GM18873 (cell line): ENCODE data around the gene RTCA.
"Not testable (repeated sequence)": the region's sequence is repeated elsewhere in the genome, so short reads cannot be mapped to it uniquely, and the experiment has no call there.

ENCODE experiments used
- ATAC-seq: cut with Tn5 transposase; IDR thresholded peaks from one replicate; pipeline ENCODE4 v1.9.1; 2021; ENCODE audit warnings: mild to moderate bottlenecking, moderate library complexity, moderate number of reproducible peaks; ENCODE audit not compliant: unreplicated experiment, low FRiP score

RTCA gene

GRCh38 chr1:100304921-100305320, 38.9 kb downstream of the RTCA start:
- no peak for ATAC-seq

GRCh38 chr1:100305954-100306353, 39.9 kb downstream of the RTCA start:
- ATAC-seq = no peak

DNA sequence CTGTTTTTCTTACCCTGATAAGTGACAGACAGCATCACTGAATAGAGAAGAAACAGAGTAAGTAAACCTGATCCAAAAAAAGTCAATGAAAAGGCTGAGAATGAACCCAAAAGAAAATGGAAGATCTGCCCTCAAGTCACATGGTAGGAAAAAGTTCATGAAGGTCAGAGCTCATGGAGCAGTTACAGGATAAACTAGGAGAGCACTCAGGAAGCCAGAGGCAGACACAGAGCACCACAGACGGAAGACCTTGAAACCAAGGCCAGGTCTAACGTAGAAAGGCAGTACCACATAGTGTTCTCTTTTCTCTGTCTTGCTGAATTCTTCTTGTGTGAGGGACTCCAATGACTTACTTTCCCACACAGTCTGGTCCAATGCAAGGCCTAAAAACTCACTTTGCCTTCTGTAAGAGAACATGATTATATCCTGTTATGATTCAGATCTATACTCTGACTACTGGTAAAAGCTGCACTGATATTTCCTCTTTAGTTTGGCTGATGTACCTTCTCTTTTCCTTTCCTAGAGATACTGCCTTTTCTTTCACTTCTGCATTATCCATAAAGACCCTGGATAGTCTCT, 40.8 kb downstream of the RTCA start:
- ATAC-seq = no peak

GRCh38 chr1:100308777-100309176, 42.8 kb downstream of the RTCA start:
- no peak for ATAC-seq

GRCh38 chr1:100309863-100310262, 43.8 kb downstream of the RTCA start:
- ATAC-seq = no peak

DNA sequence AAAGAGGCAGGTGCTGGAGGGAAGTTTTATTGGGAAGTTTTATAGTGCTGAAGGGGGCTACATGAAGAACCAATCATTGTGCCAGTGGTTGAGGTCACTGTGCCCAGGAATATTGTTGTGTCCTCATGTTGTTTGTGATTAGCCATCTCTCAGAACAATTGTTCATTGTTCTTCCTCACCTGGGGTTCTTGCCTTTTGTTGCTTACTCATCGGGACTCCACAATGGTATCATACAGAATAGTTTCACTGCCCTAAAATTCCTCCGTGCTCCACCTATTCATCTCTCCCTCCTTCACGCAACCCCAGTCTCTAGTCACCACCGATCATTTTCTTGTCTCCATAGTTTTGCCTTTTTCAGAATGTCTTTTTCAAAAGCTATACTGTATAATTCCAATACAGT, 47.4 kb downstream of the RTCA start:
- no peak for ATAC-seq

GRCh38 chr1:100316622-100317021, 50.6 kb downstream of the RTCA start:
- ATAC-seq = no peak

DNA sequence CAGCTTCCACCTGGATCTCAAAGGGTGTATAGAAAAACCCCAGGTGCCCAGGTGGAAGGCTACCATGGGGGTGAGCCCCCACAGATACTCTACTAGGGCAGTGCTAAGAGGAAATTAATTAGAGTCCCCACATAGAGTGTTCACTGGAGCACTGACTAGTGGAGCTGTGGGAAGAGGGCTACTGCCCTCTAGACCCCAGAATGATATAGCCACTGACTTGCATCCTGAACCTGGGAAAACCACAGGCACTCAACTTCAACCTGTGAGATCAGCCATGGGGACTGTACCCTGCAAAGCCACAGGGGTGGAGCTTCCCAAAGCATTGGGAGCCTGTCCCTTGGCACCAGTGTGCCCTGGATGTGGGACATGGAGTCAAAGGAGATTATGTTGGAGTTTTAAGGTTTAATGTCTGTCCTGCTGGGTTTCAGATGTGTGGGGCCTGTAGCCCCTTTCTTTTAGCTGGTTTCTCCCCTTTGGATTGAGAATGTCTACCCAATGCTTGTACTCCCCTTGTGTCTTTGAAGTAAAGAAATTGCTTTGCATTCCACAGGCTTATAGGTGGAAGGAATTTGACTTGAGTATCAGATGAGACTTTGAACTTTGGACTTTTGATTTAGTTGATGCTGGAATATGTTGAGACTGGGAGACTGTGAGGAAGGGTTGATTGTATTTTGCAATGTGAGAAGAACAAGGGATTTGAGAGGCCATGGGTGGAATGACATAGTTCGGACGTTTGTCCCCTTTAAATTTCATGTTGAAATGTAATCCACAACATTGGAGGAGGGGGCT, 54.5 kb downstream of the RTCA start:
- ATAC-seq = no peak

DNA sequence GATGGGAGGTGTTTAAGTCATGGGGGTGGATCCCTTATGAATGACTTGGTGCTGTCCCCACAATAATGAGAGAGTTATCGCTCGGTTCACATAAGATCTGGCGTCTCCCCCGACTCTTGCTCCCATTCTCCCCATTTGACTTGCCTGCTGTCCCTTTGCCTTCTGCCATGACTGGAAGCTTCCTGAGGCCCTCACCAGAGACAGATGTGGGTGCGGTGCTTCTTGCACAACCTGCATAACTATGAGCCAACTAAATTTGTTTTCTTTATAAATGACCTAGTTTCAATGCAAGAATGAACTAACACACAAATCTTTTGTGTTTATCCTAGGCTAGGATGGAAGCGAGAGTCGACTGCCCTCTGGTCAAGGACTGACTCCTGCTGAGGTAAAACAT, 55.1 kb downstream of the RTCA start:
- ATAC-seq = no peak

DNA sequence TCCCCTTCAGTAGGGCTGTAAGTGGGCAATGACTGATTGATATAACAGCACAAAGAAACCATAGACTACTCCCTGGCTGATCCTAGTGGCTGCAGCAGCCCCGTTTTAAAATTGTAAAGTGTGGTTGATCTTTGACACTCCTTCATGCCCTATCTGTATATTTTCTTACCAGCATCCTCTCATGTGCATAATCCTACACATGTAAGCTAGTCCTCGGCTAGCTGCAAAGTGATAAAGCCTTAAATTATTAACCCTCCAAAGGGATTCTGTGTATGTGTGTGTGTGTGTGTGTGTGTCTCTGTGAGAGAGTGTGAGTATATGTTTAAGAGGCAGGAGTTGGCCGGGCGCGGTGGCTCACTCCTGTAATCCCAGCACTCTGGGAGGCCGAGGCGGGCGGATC, 55.5 kb downstream of the RTCA start:
- ATAC-seq = no peak

GRCh38 chr1:100322436-100323211, 56.6 kb downstream of the RTCA start:
- no peak for ATAC-seq

GRCh38 chr1:100323419-100324106, 57.5 kb downstream of the RTCA start:
- ATAC-seq = no peak

GRCh38 chr1:100325415-100326324, 59.7 kb downstream of the RTCA start:
- ATAC-seq = no peak

DNA sequence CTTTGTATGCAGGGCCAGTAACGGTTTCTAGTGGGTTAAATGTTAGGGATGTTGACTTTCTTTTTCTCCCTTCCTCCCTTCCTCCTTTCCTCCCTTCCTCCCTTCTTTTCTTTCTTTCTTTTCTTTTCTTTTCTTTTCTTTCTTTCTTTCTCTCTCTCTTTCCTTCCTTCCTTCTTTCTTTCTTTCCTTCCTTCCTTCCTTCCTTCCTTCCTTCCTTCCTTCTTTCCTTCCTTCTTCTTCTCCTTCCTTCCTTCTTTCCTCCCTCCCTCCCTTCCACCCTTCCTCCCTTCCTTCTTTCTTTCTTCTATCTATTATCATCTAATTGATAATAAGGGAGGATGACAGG, 60.3 kb downstream of the RTCA start:
- not testable (repeated sequence) for ATAC-seq

DNA sequence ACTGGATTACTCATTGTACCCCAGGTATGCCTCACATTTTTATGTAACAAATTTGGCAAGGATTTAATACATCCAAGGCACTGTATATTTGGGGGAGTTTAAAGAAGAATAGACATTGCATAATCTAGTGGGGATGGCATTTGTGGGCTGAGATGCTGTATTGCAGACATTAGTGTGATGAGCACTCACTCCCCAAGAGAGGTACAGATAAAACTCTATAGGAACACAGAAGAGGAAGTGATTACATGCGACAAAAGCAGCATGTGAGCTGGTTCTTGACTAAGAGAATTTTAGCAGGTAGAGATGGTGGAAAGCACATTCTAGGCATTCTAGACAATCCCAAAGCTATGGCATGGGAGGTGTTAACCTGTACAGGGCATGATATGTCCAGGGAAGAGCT, 62.1 kb downstream of the RTCA start:
- no peak for ATAC-seq

GRCh38 chr1:100331146-100331545, 65.1 kb downstream of the RTCA start:
- ATAC-seq = not testable (repeated sequence)

- ATAC-seq = no peak
These were observed 66.3 kb downstream of the RTCA start for GRCh38 chr1:100332331-100332730.

- ATAC-seq = no peak
These were observed 69.4 kb downstream of the RTCA start for GRCh38 chr1:100335436-100335835.

DNA sequence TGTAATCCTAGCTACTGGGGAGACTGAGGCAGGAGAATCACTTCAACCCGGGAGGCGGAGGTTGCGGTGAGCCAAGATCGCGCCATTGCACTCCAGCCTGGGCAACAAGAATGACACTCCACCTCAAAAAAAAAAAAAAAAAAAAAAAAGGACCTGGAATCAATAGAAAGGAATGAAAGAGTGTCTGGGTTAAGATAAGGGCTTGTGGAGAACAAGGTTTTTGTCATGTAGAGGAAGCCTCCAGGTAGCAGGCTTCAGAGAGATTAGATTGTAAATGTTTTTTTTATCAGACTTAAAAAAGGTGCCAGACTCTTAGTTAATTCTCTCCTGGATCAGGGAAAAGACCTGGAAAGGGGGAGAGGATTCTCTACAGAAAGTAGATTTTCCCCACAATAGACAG, 71.9 kb downstream of the RTCA start:
- not testable (repeated sequence) for ATAC-seq

DNA sequence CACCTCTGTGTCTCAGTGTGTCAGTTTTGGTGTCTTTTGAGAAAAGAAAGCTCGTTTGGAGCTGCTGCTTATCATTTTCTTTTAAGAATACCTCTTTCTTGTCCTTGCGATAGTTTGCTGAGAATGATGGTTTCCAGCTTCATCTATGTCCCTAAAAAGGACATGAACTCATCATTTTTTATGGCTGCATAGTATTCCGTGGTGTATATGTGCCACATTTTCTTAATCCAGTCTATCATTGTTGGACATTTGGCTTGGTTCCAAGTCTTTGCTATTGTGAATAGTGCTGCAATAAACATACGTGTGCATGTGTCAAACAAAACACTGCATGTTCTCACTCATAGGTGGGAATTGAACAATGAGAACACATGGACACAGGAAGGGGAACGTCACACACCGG, 73.7 kb downstream of the RTCA start:
- ATAC-seq = not testable (repeated sequence)
